ENCODE results near the gene ETS1. TPM values are rescaled to one million over a fixed set of nuclear protein-coding genes. Genes with fewer than 3 reads are reported as not detected.
"Not testable (repeated sequence)": the region's sequence is repeated elsewhere in the genome, so short reads cannot be mapped to it uniquely, and the experiment has no call there.

Gene ETS1
- total RNA-seq, 1 experiment from 2014 or later, result 29.9 TPM

DNA sequence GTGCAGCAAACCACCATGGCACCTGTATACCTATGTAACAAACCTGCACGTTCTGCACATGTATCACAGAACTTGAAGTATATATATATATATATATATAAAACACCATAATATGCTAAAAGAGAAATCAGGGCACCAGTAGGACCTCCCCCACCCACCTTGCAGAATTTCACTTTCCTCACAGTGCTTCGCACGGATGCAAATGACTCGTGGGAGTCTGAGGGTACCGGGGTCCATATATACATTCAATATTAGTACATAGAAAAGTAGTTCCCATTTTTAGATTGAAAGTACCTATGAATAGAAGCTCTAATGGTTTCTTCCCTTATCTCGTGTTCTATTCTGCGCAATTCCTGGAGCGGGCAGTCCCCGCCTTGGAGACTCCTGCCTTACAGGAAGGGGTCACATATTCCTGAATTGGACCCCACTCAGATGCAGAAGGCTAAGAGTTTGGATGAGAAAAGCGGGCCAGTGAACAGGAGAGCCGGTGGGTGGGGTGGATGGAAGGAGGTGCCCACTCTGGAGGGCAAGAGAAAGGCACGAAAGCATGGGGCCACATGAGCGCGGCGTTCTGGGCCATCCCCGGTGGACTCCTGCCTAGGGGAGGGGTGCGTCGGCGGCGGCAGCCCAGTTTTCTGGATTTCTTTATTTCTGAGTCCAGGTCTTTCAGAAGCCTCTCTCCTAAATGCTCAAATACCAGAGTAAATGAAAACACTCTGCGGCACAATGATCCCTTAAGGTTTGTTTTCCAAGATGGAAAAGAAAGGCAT, 136.3 kb downstream of the ETS1 start:
- no peak overlapping the region for H3K4me3 Mint-ChIP-seq
- no peak overlapping the region for H3K18ac ChIP-seq (ENCODE audit: insufficient read length, low read depth, low read length)

DNA sequence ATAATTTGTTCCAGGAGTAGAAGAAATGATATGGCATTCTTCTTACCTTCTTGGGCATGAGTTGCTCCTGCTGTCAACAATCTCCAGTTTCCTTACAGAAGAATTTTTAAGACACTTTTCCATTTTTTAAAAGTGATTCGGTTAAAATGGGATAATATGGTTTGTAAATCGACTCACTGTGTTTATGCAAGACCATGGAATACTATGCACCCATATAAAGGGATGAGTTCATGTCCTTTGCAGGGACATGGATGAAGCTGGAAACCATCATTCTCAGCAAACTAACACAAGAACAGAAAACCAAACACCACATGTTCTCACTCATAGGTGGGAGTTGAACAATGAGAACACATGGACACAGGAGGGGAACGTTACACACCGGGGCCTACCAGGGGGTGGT, 136.9 kb downstream of the ETS1 start:
- not testable (repeated sequence) for H4K20me1 ChIP-seq (ENCODE audit: control insufficient read depth, insufficient read depth, insufficient read length); H3K9me3 Mint-ChIP-seq; H3K56ac ChIP-seq (ENCODE audit: insufficient read length, low read depth, low read length); H3K9ac ChIP-seq (ENCODE audit: extremely low read depth, insufficient read length, low read length); H2BK5ac ChIP-seq (ENCODE audit: insufficient read length, low read length); H3K27ac Mint-ChIP-seq; H3T11ph ChIP-seq (ENCODE audit: low read length); H3K23me2 ChIP-seq (ENCODE audit: insufficient read length, low read depth, low read length, poor library complexity, severe bottlenecking); H2BK12ac ChIP-seq (ENCODE audit: insufficient read length, low read depth, low read length); H4K91ac ChIP-seq (ENCODE audit: insufficient read length, low read depth, low read length); H3K4me2 ChIP-seq (ENCODE audit: insufficient read depth, insufficient read length, low read length); H2AK5ac ChIP-seq (ENCODE audit: insufficient read length, low read length); H3K9me3 ChIP-seq (ENCODE audit: control insufficient read depth, low read depth, low read length); H3K14ac ChIP-seq (ENCODE audit: insufficient read depth, low read length); H3K4ac ChIP-seq (ENCODE audit: low read depth, low read length); H3K4me1 Mint-ChIP-seq; H3K23ac ChIP-seq (ENCODE audit: insufficient read length, low read depth, low read length); H2BK20ac ChIP-seq (ENCODE audit: low read depth, low read length, poor library complexity, severe bottlenecking); H4K8ac ChIP-seq (replicated peaks; ENCODE audit: insufficient read length, low read depth, low read length); H3K27ac ChIP-seq (ENCODE audit: insufficient read length, low read depth, low read length); H3K4me3 Mint-ChIP-seq; H4K5ac ChIP-seq (ENCODE audit: insufficient read length, low read depth, low read length); H3K4me1 ChIP-seq (ENCODE audit: insufficient read depth, low read length); H3K27me3 ChIP-seq (ENCODE audit: insufficient read depth, low read length); H2BK120ac ChIP-seq (ENCODE audit: low read depth, low read length, poor library complexity, severe bottlenecking); H2BK15ac ChIP-seq (ENCODE audit: low read depth, low read length); H3K36me3 Mint-ChIP-seq (ENCODE audit: insufficient read depth in 1 of 3, low read depth in 3 of 3); H3K18ac ChIP-seq (ENCODE audit: insufficient read length, low read depth, low read length); DNase-seq; H3K79me2 ChIP-seq (ENCODE audit: insufficient read depth, low read length); H3K27me3 Mint-ChIP-seq (ENCODE audit: low read depth); H2AFZ ChIP-seq (ENCODE audit: low read length); H3K79me1 ChIP-seq (ENCODE audit: insufficient read depth, low read depth, low read length, poor library complexity, severe bottlenecking)
- no CpG with 5 or more reads among the region's 4 CpGs for WGBS (ENCODE audit: extremely low coverage, insufficient read length, low lambda C conversion rate)

More for the DNA sequence above, 136.3 kb downstream of the ETS1 start:
- no peak overlapping the region for H3K4me2 ChIP-seq (ENCODE audit: insufficient read depth, insufficient read length, low read length)
- Mint-ChIP-seq H3K27ac (no peak overlapping the region; a peak in 1 of 7 replicates), H3K27me3 (ENCODE audit: low read depth) (no peaks in the 10 kb centered on the region; the same call in 1 of the 2 replicates), H3K4me1 (peaks cover 0 to 3% of the 10 kb centered on the region in 2 experiments; a peak in 2 of 4 replicates), H3K9me3 (peaks cover 0 to 2% of the 10 kb centered on the region in 2 experiments; a peak in 2 of 5 replicates), H3K36me3 (ENCODE audit: insufficient read depth in 1 of 3, low read depth in 3 of 3) (no peaks in the 10 kb centered on the region)
- WGBS (ENCODE audit: extremely low coverage, insufficient read length, low lambda C conversion rate), result no CpG with 5 or more reads among the region's 21 CpGs
- no peak overlapping the region for H2AFZ ChIP-seq (ENCODE audit: low read length)
- no peak overlapping the region for H3K56ac ChIP-seq (ENCODE audit: insufficient read length, low read depth, low read length)
- H4K5ac ChIP-seq (ENCODE audit: insufficient read length, low read depth, low read length), result no peak overlapping the region
- no peak overlapping the region for H3K27ac ChIP-seq (ENCODE audit: insufficient read length, low read depth, low read length)
- no peaks in the 10 kb centered on the region for H3K23me2 ChIP-seq (ENCODE audit: insufficient read length, low read depth, low read length, poor library complexity, severe bottlenecking)
- no peak overlapping the region for H2AK5ac ChIP-seq (ENCODE audit: insufficient read length, low read length)
- H2BK20ac ChIP-seq (ENCODE audit: low read depth, low read length, poor library complexity, severe bottlenecking), result no peak overlapping the region
- H2BK12ac ChIP-seq (ENCODE audit: insufficient read length, low read depth, low read length), result no peak overlapping the region
- H2BK5ac ChIP-seq (ENCODE audit: insufficient read length, low read length), result no peak overlapping the region
- H3K79me1 ChIP-seq (ENCODE audit: insufficient read depth, low read depth, low read length, poor library complexity, severe bottlenecking), result no peaks in the 10 kb centered on the region
- no peak overlapping the region for H3K9ac ChIP-seq (ENCODE audit: extremely low read depth, insufficient read length, low read length)
- no peak overlapping the region for H4K8ac ChIP-seq (replicated peaks; ENCODE audit: insufficient read length, low read depth, low read length)
- no peak for DNase-seq
- TF ChIP-seq, protein P1, sequence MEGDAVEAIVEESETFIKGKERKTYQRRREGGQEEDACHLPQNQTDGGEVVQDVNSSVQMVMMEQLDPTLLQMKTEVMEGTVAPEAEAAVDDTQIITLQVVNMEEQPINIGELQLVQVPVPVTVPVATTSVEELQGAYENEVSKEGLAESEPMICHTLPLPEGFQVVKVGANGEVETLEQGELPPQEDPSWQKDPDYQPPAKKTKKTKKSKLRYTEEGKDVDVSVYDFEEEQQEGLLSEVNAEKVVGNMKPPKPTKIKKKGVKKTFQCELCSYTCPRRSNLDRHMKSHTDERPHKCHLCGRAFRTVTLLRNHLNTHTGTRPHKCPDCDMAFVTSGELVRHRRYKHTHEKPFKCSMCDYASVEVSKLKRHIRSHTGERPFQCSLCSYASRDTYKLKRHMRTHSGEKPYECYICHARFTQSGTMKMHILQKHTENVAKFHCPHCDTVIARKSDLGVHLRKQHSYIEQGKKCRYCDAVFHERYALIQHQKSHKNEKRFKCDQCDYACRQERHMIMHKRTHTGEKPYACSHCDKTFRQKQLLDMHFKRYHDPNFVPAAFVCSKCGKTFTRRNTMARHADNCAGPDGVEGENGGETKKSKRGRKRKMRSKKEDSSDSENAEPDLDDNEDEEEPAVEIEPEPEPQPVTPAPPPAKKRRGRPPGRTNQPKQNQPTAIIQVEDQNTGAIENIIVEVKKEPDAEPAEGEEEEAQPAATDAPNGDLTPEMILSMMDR (conservative IDR thresholded peaks at IDR 0.05), result no peak
- no peak overlapping the region for H2BK120ac ChIP-seq (ENCODE audit: low read depth, low read length, poor library complexity, severe bottlenecking)
- no peaks in the 10 kb centered on the region for H3K27me3 ChIP-seq (ENCODE audit: insufficient read depth, low read length)
- no peak overlapping the region for H4K91ac ChIP-seq (ENCODE audit: insufficient read length, low read depth, low read length)
- H3K9me3 ChIP-seq (ENCODE audit: control insufficient read depth, low read depth, low read length), result no peaks in the 10 kb centered on the region
- no peaks in the 10 kb centered on the region for H4K20me1 ChIP-seq (ENCODE audit: control insufficient read depth, insufficient read depth, insufficient read length)
- H3T11ph ChIP-seq (ENCODE audit: low read length), result no peak overlapping the region
- no peaks in the 10 kb centered on the region for H3K4me1 ChIP-seq (ENCODE audit: insufficient read depth, low read length)
- H3K79me2 ChIP-seq (ENCODE audit: insufficient read depth, low read length), result no peaks in the 10 kb centered on the region
- H2BK15ac ChIP-seq (ENCODE audit: low read depth, low read length), result no peak overlapping the region
- H3K14ac ChIP-seq (ENCODE audit: insufficient read depth, low read length), result no peak overlapping the region
- no peak overlapping the region for H3K23ac ChIP-seq (ENCODE audit: insufficient read length, low read depth, low read length)
- no peak overlapping the region for H3K4ac ChIP-seq (ENCODE audit: low read depth, low read length)

Measured in H9 (cell line).